Stimulated activated CD8-positive, alpha-beta memory T cell treated with anti-CD3 and anti-CD28 coated beads, Interleukin-15, amount 100 ng/mL, for 4 hours (primary cell): ENCODE measurements around the gene MPND.

ENCODE experiments used
- DNase-seq, 2 donors: peaks; one replicate each; pipeline ENCODE4 v3.0.0-alpha.2; 2020; ENCODE audit warnings: low read depth in 2 of 2

MPND gene

GRCh38 chr19:4401769-4402170 lies 58.4 kb downstream of the MPND start:
- DNase-seq = no peak

- peak; percentile 98 to 99 for DNase-seq
Measured at GRCh38 chr19:4402171-4403004, 59.0 kb downstream of the MPND start, which contains the start of gene CHAF1A. TSS of gene CHAF1A (plus strand) at chr19:4402640. CDS start at chr19:4402763, 123 bp downstream.

GRCh38 chr19:4403005-4403761 lies 59.8 kb downstream of the MPND start:
- no peak for DNase-seq

- DNase-seq = no peak
Measured at GRCh38 chr19:4405977-4406376, 62.6 kb downstream of the MPND start.

- no peak for DNase-seq
Measured at GRCh38 chr19:4406626-4407025, 63.3 kb downstream of the MPND start.

GRCh38 chr19:4409123-4409933 lies 66.0 kb downstream of the MPND start:
- DNase-seq = no peak
